Diencephalon (tissue), 1 donor: ENCODE results near the gene TMEM219. TPM values are rescaled to one million over a fixed set of nuclear protein-coding genes. Genes with fewer than 3 reads are reported as not detected.

Source experiments
- total RNA-seq: library from RNA; depleted of rRNA; stranded (reverse); fragments of >200 nt; gene quantifications from one replicate; pipeline ENCODE4 v1.2.3, GENCODE V29; 2014

Gene TMEM219, protein sequence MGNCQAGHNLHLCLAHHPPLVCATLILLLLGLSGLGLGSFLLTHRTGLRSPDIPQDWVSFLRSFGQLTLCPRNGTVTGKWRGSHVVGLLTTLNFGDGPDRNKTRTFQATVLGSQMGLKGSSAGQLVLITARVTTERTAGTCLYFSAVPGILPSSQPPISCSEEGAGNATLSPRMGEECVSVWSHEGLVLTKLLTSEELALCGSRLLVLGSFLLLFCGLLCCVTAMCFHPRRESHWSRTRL
- 35.1 TPM for total RNA-seq

DNA sequence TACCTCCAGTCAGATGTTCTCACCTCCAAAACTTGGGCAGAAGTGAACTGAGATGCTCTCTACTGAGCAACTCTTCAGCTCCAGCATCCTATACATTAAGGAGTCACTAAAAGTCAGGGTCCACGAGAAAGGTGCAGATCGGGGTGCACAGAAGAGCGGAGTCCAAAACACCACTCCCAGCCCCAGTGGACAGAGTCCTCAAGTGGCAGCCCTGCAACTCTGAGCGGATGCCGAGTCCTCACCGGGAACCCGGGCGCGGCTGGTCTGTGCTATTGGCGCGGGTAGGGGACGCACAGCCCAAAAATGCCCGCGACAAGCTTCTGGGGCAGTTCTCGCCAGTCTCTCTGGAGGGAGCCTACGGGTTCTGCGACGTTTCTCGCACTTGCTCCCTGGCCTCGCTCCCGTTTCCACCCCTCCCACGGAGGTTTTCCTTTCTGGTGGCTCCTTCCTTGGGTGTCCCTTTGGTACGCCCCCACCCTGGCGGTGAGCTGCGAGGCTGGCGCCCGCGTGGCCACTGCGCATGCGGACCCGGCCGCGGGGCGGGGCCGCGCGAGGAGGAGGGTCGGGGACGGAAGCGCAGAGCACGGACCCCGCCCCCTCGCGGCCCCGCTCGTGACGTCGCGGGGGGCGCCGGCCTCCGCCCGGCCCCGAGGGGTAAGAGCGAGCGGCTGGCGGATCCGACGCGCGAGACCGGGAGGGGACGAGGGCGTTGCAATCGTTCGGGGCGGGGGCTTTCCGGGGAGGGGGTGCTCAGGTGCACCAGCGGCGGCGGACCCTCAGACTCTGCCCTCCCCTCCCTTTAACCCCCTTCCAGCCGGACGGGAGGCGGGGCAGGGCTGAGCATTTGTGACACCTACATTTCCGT is at the start of gene TMEM219:
TSS of gene TMEM219 (plus strand) at position 601 of the 865 bp plus-strand sequence. CDS start 1,065 bp downstream, outside the sequence.

GRCh38 chr16:29925781-29926710 is 35.8 kb upstream of the TMEM219 start, which contains the start of gene KCTD13:
KCTD13 (minus strand) TSS chr16:29926226; CDS start chr16:29926033, 193 bp downstream.

GRCh38 chr16:29973384-29974246 is 11.7 kb downstream of the TMEM219 start, which contains the start of gene TAOK2:
TAOK2 (plus strand) TSS chr16:29973868; CDS start chr16:29977773, 3,905 bp downstream.

GRCh38 chr16:29995324-29995910 is 33.5 kb downstream of the TMEM219 start, which contains the start of gene HIRIP3:
HIRIP3 (minus strand) TSS chr16:29995617; CDS start chr16:29995605, 12 bp downstream.

GRCh38 chr16:29995911-29996765 is 34.3 kb downstream of the TMEM219 start, which contains the start of gene INO80E:
INO80E (plus strand) TSS chr16:29996241; CDS start chr16:29996311, 70 bp downstream.

DNA sequence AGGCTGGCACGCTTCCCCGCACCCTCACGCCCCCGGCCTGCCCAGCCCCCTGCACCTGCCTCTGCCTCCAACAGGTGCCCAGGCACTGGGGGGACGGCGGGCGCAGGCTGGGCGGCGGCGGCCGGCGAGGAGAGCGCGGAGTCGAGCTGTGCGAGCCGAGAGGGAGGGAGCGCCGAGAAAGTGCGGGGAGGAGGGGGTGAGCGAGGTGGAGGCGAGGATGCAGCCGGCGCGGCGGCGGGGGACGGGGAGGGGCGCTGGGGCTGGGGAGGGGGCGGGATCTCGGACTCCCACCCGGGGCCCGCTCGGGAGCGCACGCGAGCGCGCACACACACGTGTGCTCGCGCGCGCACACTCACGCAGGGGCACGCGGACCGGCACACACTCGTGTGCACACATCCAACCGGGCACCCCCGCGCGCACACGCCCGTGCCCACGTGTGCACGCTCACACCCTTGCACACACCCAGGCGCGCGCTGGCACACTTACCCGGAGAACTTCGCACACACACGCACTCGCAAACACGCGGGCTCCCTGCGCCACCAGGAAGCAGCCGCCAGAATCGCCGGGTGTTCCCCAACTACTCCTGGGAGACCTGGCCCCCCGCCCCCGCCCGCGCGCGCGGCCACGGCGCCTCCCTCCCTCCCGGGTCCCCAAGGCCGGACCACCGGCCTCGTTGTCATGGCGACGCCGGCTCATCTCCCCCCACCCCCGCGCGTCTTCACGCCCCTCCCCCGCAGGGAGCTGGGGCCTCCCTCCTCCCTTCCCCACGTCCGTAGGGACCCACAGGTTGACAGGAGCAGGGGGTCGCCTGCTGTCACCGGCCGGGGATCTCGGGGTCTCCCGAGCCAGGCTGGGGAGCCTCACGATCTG is 49.2 kb downstream of the TMEM219 start, which contains the start of gene DOC2A:
TSS of gene DOC2A (minus strand) at position 184 of the 870 bp plus-strand sequence. CDS start 805 bp downstream, outside the sequence.

Other genes starting within 250 kb of the TMEM219 start
- gene C16orf54, start 216.1 kb upstream of the TMEM219 start, total RNA-seq: 0.69 TPM
- not detected for gene ZG16, start 183.8 kb upstream of the TMEM219 start, total RNA-seq
- 48.0 TPM for gene KIF22, start 171.3 kb upstream of the TMEM219 start, total RNA-seq
- gene MAZ, start 155.6 kb upstream of the TMEM219 start, total RNA-seq: 275 TPM
- gene PRRT2, start 149.9 kb upstream of the TMEM219 start, total RNA-seq: 34.1 TPM
- 10.6 TPM for gene PAGR1, start 145.9 kb upstream of the TMEM219 start, total RNA-seq
- 9.2 TPM for gene MVP, start 141.6 kb upstream of the TMEM219 start, total RNA-seq
- gene CDIPT, start 98.9 kb upstream of the TMEM219 start, total RNA-seq: 61.1 TPM
- gene SEZ6L2, start 62.5 kb upstream of the TMEM219 start, total RNA-seq: 88.1 TPM
- gene ASPHD1, start 61.6 kb upstream of the TMEM219 start, total RNA-seq: 14.8 TPM
- 21.5 TPM for gene KCTD13, start 35.9 kb upstream of the TMEM219 start, total RNA-seq
- gene TAOK2, start 11.8 kb downstream of the TMEM219 start, total RNA-seq: 71.3 TPM
- 12.0 TPM for gene HIRIP3, start 33.5 kb downstream of the TMEM219 start, total RNA-seq
- gene INO80E, start 34.2 kb downstream of the TMEM219 start, total RNA-seq: 27.7 TPM
- gene DOC2A, start 48.9 kb downstream of the TMEM219 start, total RNA-seq: 12.5 TPM
- gene C16orf92, start 61.1 kb downstream of the TMEM219 start, total RNA-seq: not detected
- 24.7 TPM for gene TLCD3B, start 69.2 kb downstream of the TMEM219 start, total RNA-seq
- 186 TPM for gene ALDOA, start 103.7 kb downstream of the TMEM219 start, total RNA-seq
- gene PPP4C, start 113.9 kb downstream of the TMEM219 start, total RNA-seq: 84.9 TPM
- gene TBX6, start 129.8 kb downstream of the TMEM219 start, total RNA-seq: 0.23 TPM
- gene YPEL3, start 134.1 kb downstream of the TMEM219 start, total RNA-seq: 21.2 TPM
- gene GDPD3, start 151.5 kb downstream of the TMEM219 start, total RNA-seq: 0.46 TPM
- 28.6 TPM for gene MAPK3, start 161.1 kb downstream of the TMEM219 start, total RNA-seq
- 20.1 TPM for gene CORO1A, start 221.5 kb downstream of the TMEM219 start, total RNA-seq
- gene BOLA2B, start 231.6 kb downstream of the TMEM219 start, total RNA-seq: 5.3 TPM
- gene SLX1A, start 231.8 kb downstream of the TMEM219 start, total RNA-seq: 10.8 TPM
- 1.6 TPM for gene SULT1A3, start 237.2 kb downstream of the TMEM219 start, total RNA-seq